GM12892 (cell line): ENCODE measurements around the gene LCK.

Experiments used
- POLR2A ChIP-seq: IDR thresholded peaks from 2 replicates; pipeline ENCODE4 v1.6.1; 2011; ENCODE audit warnings: low read depth, low read length, control low read depth
- POLR2AphosphoS5 ChIP-seq: IDR thresholded peaks from 2 replicates; pipeline ENCODE4 v1.6.1; 2011; ENCODE audit warnings: low read depth, low read length, control low read depth
- TAF1 ChIP-seq: IDR thresholded peaks from 2 replicates; pipeline ENCODE4 v1.6.1; 2011; ENCODE audit warnings: low read depth, mild to moderate bottlenecking, control low read depth, low read length, borderline replicate concordance

DNA sequence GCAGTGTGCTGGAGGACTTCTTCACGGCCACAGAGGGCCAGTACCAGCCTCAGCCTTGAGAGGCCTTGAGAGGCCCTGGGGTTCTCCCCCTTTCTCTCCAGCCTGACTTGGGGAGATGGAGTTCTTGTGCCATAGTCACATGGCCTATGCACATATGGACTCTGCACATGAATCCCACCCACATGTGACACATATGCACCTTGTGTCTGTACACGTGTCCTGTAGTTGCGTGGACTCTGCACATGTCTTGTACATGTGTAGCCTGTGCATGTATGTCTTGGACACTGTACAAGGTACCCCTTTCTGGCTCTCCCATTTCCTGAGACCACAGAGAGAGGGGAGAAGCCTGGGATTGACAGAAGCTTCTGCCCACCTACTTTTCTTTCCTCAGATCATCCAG is 34.6 kb downstream of the LCK start:
- no peak for TF ChIP-seq POLR2A
- TF ChIP-seq POLR2AphosphoS5 = no peak
- no peak for TF ChIP-seq TAF1
